ENCODE data around the gene STAC.

Gene STAC

DNA sequence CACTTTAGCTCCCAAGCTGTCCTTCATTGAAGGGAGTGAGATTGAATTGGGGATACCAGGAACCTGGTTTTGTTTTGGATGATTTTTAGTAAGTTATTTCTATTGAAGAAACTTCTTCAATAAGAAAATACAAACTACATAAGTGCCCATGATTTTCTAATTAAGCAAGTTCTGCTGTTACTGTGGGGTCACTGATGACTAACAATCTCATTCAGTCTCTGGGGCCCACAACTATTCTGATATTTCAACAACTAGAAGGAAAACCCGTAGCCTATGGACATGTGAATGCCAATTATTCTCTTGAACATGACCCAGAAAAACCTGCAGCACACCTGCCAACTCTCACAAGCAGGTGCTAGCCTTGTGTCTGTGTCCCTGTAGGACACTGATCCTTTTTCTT, 199.4 kb downstream of the STAC start:
- DNase-seq, result no peak
- H3K4me3 Mint-ChIP-seq, result no peak overlapping the region
- H3K27ac Mint-ChIP-seq, result no peak overlapping the region
- peaks cover 11 to 12% of the 10 kb centered on the region in 2 donors for H3K9me3 Mint-ChIP-seq
- H3K27me3 Mint-ChIP-seq, result peaks cover 7 to 10% of the 10 kb centered on the region in 2 donors
- ATAC-seq (replicated peaks), result no peak
- H3K4me1 Mint-ChIP-seq, result no peaks in the 10 kb centered on the region
- no peaks in the 10 kb centered on the region for H3K36me3 Mint-ChIP-seq

DNA sequence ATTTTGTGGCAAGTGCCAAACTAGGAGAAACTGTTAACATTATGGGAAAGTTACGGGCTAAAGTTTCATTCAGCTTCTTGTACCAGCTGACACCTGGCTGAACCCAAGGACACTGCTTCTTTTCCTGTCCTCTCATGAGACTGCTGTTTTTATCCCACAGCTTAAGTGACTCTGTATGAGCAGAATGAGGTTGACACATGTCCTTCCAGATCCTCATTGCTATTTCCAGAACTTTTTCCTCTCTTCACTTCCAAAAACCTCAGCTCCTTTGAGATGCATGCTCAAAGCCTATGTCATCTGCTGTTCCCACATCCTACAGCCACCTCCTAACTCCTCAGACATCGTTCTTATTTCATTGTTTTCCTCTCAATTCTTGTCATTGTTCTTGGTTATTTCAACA, 200.4 kb downstream of the STAC start:
- H3K27ac Mint-ChIP-seq, result no peak overlapping the region
- peaks cover 10 to 13% of the 10 kb centered on the region in 2 donors for H3K27me3 Mint-ChIP-seq
- H3K9me3 Mint-ChIP-seq, result peaks cover 12 to 16% of the 10 kb centered on the region in 2 donors
- ATAC-seq (replicated peaks), result no peak
- DNase-seq, result no peak
- H3K4me1 Mint-ChIP-seq, result no peaks in the 10 kb centered on the region
- no peak overlapping the region for H3K4me3 Mint-ChIP-seq
- H3K36me3 Mint-ChIP-seq, result no peaks in the 10 kb centered on the region

DNA sequence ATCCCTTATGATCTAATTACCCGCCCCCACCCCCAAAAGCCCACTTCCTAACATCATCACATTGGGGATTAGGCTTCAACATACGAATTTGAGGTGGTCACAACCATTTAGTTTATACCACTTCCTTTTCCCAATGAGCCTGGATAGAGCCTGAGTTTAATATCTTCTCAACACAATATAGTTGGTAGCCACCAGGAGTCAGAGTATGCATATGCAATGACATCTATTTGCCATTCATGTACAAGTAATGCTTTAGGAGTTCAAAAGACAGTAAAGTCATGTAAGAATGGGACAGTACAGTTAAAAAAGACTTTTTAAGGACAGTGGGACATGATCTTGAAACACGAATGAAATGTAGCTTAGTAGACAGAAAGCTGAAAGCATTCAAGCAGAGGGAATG, 211.7 kb downstream of the STAC start:
- Mint-ChIP-seq H3K9me3 (peaks cover 14 to 15% of the 10 kb centered on the region in 2 donors), H3K27me3 (peaks cover 4 to 8% of the 10 kb centered on the region in 2 donors), H3K27ac (no peak overlapping the region), H3K4me1 (no peaks in the 10 kb centered on the region), H3K36me3 (no peaks in the 10 kb centered on the region), H3K4me3 (no peak overlapping the region)
- DNase-seq, result no peak
- no peak for ATAC-seq (replicated peaks)

DNA sequence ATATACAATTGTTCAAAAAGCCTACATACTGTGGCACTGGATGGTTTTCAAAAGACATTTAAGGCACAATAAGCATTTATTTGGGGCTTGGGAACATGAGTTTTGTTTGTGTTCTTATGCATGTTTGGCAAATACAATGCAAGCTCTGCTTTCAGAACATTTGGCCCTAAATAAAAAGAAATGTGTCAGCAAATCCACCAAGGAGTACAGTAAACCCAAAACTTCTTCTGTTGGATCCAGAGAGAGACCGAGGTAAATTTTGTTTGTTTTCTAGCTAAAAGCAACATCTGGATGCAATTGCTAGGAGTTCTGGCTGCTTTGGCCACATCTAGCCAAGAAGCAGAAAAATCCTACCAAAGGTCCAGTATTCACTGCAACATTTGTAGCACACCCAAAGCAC, 215.2 kb downstream of the STAC start:
- DNase-seq (no peak), ATAC-seq (replicated peaks) (no peak)
- Mint-ChIP-seq H3K27ac (no peak overlapping the region), H3K4me1 (no peaks in the 10 kb centered on the region), H3K4me3 (no peak overlapping the region), H3K9me3 (no peaks in the 10 kb centered on the region), H3K36me3 (no peaks in the 10 kb centered on the region), H3K27me3 (peaks cover 8 to 17% of the 10 kb centered on the region in 2 donors)

DNA sequence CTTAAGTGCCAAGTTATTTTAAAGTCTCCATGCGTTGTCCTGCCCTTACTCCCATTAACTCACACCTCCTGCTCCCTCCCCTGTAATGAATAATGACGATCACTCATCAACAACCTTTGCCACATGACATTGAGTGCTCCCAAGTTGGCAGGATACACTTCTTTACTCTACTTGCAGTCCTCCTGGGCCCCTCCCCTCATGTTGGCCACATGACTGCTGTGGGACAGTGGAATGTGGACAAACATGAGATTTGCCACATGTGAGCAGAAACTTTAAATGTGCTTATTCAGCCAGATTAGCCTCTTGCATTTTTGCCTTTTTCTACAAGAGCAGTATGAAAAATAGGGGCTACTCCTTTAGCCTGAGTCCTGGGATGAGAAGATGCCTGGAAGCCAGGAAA, 216.1 kb downstream of the STAC start:
- no peaks in the 10 kb centered on the region for H3K9me3 Mint-ChIP-seq
- H3K27me3 Mint-ChIP-seq, result peaks cover 10 to 17% of the 10 kb centered on the region in 2 donors
- H3K27ac Mint-ChIP-seq, result no peak overlapping the region
- H3K36me3 Mint-ChIP-seq, result no peaks in the 10 kb centered on the region
- ATAC-seq (replicated peaks) (no peak), DNase-seq (no peak)
- H3K4me3 Mint-ChIP-seq, result no peak overlapping the region
- H3K4me1 Mint-ChIP-seq, result no peaks in the 10 kb centered on the region

DNA sequence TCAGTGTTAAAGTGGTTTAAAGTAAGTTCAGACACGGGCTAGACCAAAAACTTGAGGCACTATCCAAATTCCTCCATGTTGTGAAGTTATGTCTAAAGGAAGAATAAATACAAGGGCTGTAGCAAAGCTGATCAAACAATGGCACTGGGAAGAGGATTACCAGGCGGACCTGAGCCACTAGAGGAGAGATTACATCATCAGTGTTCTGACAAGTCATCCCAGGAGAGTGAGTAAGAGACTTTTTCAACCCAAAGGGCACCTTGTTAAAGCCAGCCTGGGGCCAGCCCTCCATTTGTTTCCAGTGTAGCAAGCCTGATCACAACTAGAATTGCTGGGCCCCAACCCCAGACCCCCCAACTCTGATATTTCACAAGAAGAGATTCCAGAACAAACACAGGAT, 217.1 kb downstream of the STAC start:
- H3K27me3 Mint-ChIP-seq, result peaks cover 12 to 17% of the 10 kb centered on the region in 2 donors
- no peak overlapping the region for H3K4me3 Mint-ChIP-seq
- no peaks in the 10 kb centered on the region for H3K4me1 Mint-ChIP-seq
- no peak for DNase-seq
- H3K9me3 Mint-ChIP-seq, result no peaks in the 10 kb centered on the region
- H3K36me3 Mint-ChIP-seq, result no peaks in the 10 kb centered on the region
- no peak overlapping the region for H3K27ac Mint-ChIP-seq
- ATAC-seq (replicated peaks), result no peak

All from stimulated activated naive B cell treated with anti-CD40 and anti-IgM and Interleukin-4, amounts not matched to agents 10 μg/mL and 1 μg/mL and 100 μg/mL, for 72 hours (primary cell).